PC-3 (cell line): Measurements from ENCODE around the gene ZNF486. TPM values are rescaled to one million over a fixed set of nuclear protein-coding genes. Genes with fewer than 3 reads are reported as not detected.

Source experiments
- ATAC-seq: fragments of 200-7000 bp; cut with Tn5 transposase; 2 replicates; pipeline ENCODE4 v1.9.1; 2020; ENCODE audit warnings: mild to moderate bottlenecking, moderate library complexity
- BruUV-seq: library from RNA; stranded (reverse); fragments of 400-500 nt; replicated peaks from 2 replicates; lab custom pipeline; 2021; lab: Mats Ljungman, UMichigan
- CTCF ChIA-PET: fragments of 300-600 bp; sonication (Branson Sonifier 250); formaldehyde crosslinking; loops from one replicate; lab custom pipeline; 2022; ENCODE audit warnings: antibody characterized with exemption; lab: Charles Lee
- POLR2A ChIA-PET: fragments of 300-600 bp; sonication (Branson Sonifier 250); formaldehyde crosslinking; loops from one replicate; lab custom pipeline; 2022; ENCODE audit warnings: antibody characterized with exemption; ENCODE audit not compliant: unreplicated experiment; lab: Charles Lee
- DNase-seq: peaks from one replicate; pipeline ENCODE4 v3.0.0-alpha.2; 2015
- H2AFZ ChIP-seq: fragments of 300-600 bp; sonication (generic); 2 replicates; pipeline ENCODE4 v1.6.0; 2016; ENCODE audit warnings: antibody characterized with exemption, low read length
- H3F3A ChIP-seq: fragments of 300-600 bp; sonication (generic); one replicate; pipeline ENCODE4 v1.6.0; 2017; ENCODE audit warnings: antibody characterized with exemption, low read length, control low read depth, mild to moderate bottlenecking; ENCODE audit not compliant: unreplicated experiment
- H3K27ac ChIP-seq: fragments of 300-600 bp; sonication (generic); 2 replicates; pipeline ENCODE4 v1.5.1; 2016; ENCODE audit warnings: mild to moderate bottlenecking, low read length
- H3K27me3 ChIP-seq: fragments of 300-600 bp; sonication (generic); 2 replicates; pipeline ENCODE4 v1.6.1; 2016; ENCODE audit warnings: low read length, mixed read lengths
- H3K36me3 ChIP-seq: fragments of 300-600 bp; sonication (generic); 2 replicates; pipeline ENCODE4 v1.6.1; 2016; ENCODE audit warnings: low read depth, mixed run types, low read length, mixed read lengths
- H3K4me1 ChIP-seq: fragments of 300-600 bp; sonication (generic); 2 replicates; pipeline ENCODE4 v1.5.1; 2016; ENCODE audit warnings: low read length; ENCODE audit not compliant: insufficient read depth
- H3K4me2 ChIP-seq: fragments of 300-600 bp; sonication (generic); 2 replicates; pipeline ENCODE4 v1.6.0; 2016; ENCODE audit warnings: low read length
- H3K4me3 ChIP-seq: fragments of 300-600 bp; sonication (generic); 2 replicates; pipeline ENCODE4 v1.5.1; 2016; ENCODE audit warnings: mild to moderate bottlenecking, low read length, mixed read lengths
- H3K79me2 ChIP-seq: fragments of 300-600 bp; sonication (generic); 2 replicates; pipeline ENCODE4 v1.6.1; 2017; ENCODE audit warnings: low read length, mixed read lengths
- H3K9ac ChIP-seq: fragments of 300-600 bp; sonication (generic); 2 replicates; pipeline ENCODE4 v1.6.0; 2016; ENCODE audit warnings: mild to moderate bottlenecking, low read length
- H3K9me2 ChIP-seq: fragments of 300-600 bp; sonication (generic); replicated peaks from 2 replicates; pipeline ENCODE4 v1.6.1; 2016; ENCODE audit warnings: mixed run types, low read length, mixed read lengths
- H3K9me3 ChIP-seq: fragments of 300-600 bp; sonication (generic); 2 replicates; pipeline ENCODE4 v1.6.1; 2016; ENCODE audit warnings: low read length, mixed read lengths
- H4K20me1 ChIP-seq: fragments of 300-600 bp; sonication (generic); 2 replicates; pipeline ENCODE4 v1.6.1; 2016; ENCODE audit warnings: low read length, mixed read lengths
- CTCF ChIP-seq: fragments of 300-600 bp; sonication (generic); conservative IDR thresholded peaks from 2 replicates; pipeline ENCODE4 v1.5.1; 2017; ENCODE audit warnings: antibody characterized with exemption, low read depth, mild to moderate bottlenecking, low read length
- EZH2 ChIP-seq: fragments of 300-600 bp; sonication (generic); IDR thresholded peaks from one replicate; pipeline ENCODE4 v1.6.1; 2017; ENCODE audit warnings: antibody characterized with exemption, mild to moderate bottlenecking, low read length; ENCODE audit not compliant: unreplicated experiment
- EZH2phosphoT487 ChIP-seq: fragments of 300-600 bp; sonication (generic); IDR thresholded peaks from 2 replicates; pipeline ENCODE4 v1.6.1; 2018; ENCODE audit warnings: mild to moderate bottlenecking, antibody characterized with exemption, low read length, borderline replicate concordance
- intact Hi-C: fragments of 100-400 bp; cut with micrococcal nuclease; formaldehyde crosslinking; loops from 2 replicates; pipeline ENCODE4 v1.9.0; 2023
- total RNA-seq: library from RNA; depleted of rRNA; stranded (reverse); fragments of >200 nt; gene quantifications from 2 replicates; pipeline ENCODE4 v1.2.3, GENCODE V29; 2014

Gene ZNF486
- total RNA-seq, 1 experiment from 2014 or later: 0.11 TPM

GRCh38 chr19:20182222-20182785 lies 15.3 kb downstream of the ZNF486 start:
- CTCF ChIA-PET: no interaction called here
- intact Hi-C loops: no loop called here
- H3K4me3 ChIP-seq: no peak overlapping the region
- TF ChIP-seq CTCF (no peak), EZH2 (no peak), EZH2phosphoT487 (no peak)
- POLR2A ChIA-PET: no interaction called here
- DNase-seq (no peak), ATAC-seq (no peak)
- H3K4me1 ChIP-seq: no peaks in the 10 kb centered on the region
- H3K9me2 ChIP-seq: no peaks in the 10 kb centered on the region
- H3K27ac ChIP-seq: no peak overlapping the region
- no TSS peak for BruUV-seq
- H3K79me2 ChIP-seq: no peaks in the 10 kb centered on the region
- H3K4me2 ChIP-seq: no peak overlapping the region
- H2AFZ ChIP-seq: no peak overlapping the region
- H3F3A ChIP-seq: no peaks in the 10 kb centered on the region
- no peaks in the 10 kb centered on the region for H4K20me1 ChIP-seq
- no peak overlapping the region for H3K9ac ChIP-seq
- peaks cover 11% of the 10 kb centered on the region; the same call in 1 of the 2 replicates for H3K9me3 ChIP-seq
- no peaks in the 10 kb centered on the region for H3K36me3 ChIP-seq
- no peaks in the 10 kb centered on the region for H3K27me3 ChIP-seq

GRCh38 chr19:20186174-20186573 lies 19.2 kb downstream of the ZNF486 start:
- H3K4me2 ChIP-seq: no peak overlapping the region
- H3F3A ChIP-seq: no peaks in the 10 kb centered on the region
- no peaks in the 10 kb centered on the region for H3K79me2 ChIP-seq
- ATAC-seq (no peak), DNase-seq (no peak)
- TF ChIP-seq CTCF: no peak
- no peak for TF ChIP-seq EZH2
- TF ChIP-seq EZH2phosphoT487: no peak
- H3K9me3 ChIP-seq: peaks cover 29% of the 10 kb centered on the region
- no peak overlapping the region for H2AFZ ChIP-seq
- intact Hi-C loops: no loop called here
- no peaks in the 10 kb centered on the region for H3K9me2 ChIP-seq
- no peaks in the 10 kb centered on the region for H3K4me1 ChIP-seq
- no peak overlapping the region for H3K9ac ChIP-seq
- no peak overlapping the region for H3K27ac ChIP-seq
- ChIA-PET CTCF (no interaction called here), POLR2A (no interaction called here)
- no peaks in the 10 kb centered on the region for H3K27me3 ChIP-seq
- no peak overlapping the region for H3K4me3 ChIP-seq
- BruUV-seq: no TSS peak
- no peaks in the 10 kb centered on the region for H4K20me1 ChIP-seq
- H3K36me3 ChIP-seq: no peaks in the 10 kb centered on the region

DNA sequence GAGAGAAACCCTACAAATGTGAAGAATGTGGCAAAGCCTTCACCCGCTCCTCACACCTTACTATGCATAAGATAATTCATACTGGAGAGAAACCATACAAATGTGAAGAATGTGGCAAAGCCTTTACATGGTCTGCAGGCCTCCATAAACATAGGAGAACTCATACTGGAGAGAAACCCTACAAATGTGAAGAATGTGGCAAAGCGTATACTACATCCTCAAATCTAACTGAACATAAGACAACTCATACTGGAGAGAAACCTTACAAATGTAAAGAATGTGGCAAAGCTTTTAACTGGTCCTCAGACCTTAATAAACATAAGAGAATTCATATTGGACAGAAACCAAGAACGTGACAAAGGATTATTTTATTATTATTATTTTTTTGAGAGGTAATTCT lies 30.7 kb downstream of the ZNF486 start:
- Histone ChIP-seq H3F3A (no peaks in the 10 kb centered on the region), H3K9ac (no peak overlapping the region), H3K4me2 (no peak overlapping the region), H3K9me2 (no peaks in the 10 kb centered on the region), H3K9me3 (peaks cover 33% of the 10 kb centered on the region), H3K27ac (no peak overlapping the region), H3K27me3 (no peaks in the 10 kb centered on the region), H3K4me1 (no peaks in the 10 kb centered on the region), H2AFZ (no peak overlapping the region), H4K20me1 (no peaks in the 10 kb centered on the region), H3K4me3 (no peak overlapping the region), H3K79me2 (no peaks in the 10 kb centered on the region), H3K36me3 (no peaks in the 10 kb centered on the region)
- no peak for ATAC-seq
- no peak for DNase-seq
- POLR2A ChIA-PET: no interaction called here
- CTCF ChIA-PET: no interaction called here
- intact Hi-C loops: no loop called here
- no TSS peak for BruUV-seq
- no peak for TF ChIP-seq EZH2phosphoT487
- TF ChIP-seq CTCF: no peak
